GM12873 (cell line): ENCODE data around the gene SRGAP3.

Experiments
- CTCF ChIP-seq: IDR thresholded peaks from 2 replicates; pipeline ENCODE4 v1.5.1; 2012; ENCODE audit warnings: low read depth, mild to moderate bottlenecking, moderate library complexity, low read length, control low read depth; ENCODE audit not compliant: insufficient read depth; ENCODE audit errors: missing control alignments

SRGAP3 gene

GRCh38 chr3:9216736-9217135 lies 32.7 kb downstream of the SRGAP3 start:
- no peak for TF ChIP-seq CTCF

- TF ChIP-seq CTCF: no peak
Observed at GRCh38 chr3:9214599-9214998, 34.8 kb downstream of the SRGAP3 start.

GRCh38 chr3:9214185-9214584 lies 35.3 kb downstream of the SRGAP3 start:
- TF ChIP-seq CTCF: no peak

- TF ChIP-seq CTCF: no peak
Observed at GRCh38 chr3:9213019-9213634, 36.3 kb downstream of the SRGAP3 start.

- TF ChIP-seq CTCF: no peak
Observed at GRCh38 chr3:9211155-9211950, 38.1 kb downstream of the SRGAP3 start.

- TF ChIP-seq CTCF: no peak
Observed at GRCh38 chr3:9209777-9210176, 39.7 kb downstream of the SRGAP3 start.

- no peak for TF ChIP-seq CTCF
Observed at GRCh38 chr3:9208605-9209152, 40.8 kb downstream of the SRGAP3 start.
